ENCODE results near the gene NT5C.
A peak's percentile ranks its signal among the peaks of the same experiment; 100 is the strongest.

Gene NT5C

DNA sequence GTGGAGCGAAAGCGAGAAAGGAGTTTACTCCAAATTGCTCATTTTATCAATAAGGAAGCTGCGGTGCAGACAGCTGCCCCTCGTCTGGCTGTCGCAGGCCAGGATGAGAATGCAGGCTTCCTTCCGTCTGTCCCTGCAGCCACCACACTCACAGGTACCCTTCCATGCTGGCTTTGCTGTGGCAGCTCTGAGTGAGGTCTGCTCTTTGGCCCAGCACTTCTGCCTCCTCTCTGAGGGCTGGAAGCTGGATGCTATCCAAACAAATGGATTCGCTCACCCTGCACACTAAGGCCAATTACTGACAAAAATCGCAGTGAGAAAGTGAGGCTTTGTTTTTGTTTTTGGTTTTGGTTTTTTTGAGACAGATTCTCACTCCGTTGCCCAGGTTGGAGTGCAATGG lies 14.8 kb downstream of the NT5C start:
- DNase-seq (ENCODE audit: low read depth in 2 of 2): no peak

DNA sequence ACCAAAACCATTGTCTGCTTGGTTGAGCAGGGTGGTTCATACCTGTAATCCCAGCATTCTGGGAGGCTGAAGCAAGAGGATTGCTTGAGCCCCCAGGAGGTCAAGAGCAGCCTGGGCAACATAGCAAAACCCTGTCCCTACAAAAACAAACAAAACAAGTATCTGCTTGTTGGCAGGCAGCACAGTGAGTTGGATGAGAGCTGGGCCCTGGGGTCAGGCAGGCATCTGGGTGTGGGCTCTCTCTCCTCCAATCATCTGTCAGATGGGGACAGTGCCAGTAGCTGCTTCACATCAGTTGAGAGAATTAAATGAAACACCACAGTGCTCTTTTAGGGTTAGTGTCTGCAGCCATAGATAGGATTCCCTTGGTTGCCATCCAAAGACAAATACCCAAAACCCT lies 16.0 kb downstream of the NT5C start:
- no peak for DNase-seq (ENCODE audit: low read depth in 2 of 2)

DNA sequence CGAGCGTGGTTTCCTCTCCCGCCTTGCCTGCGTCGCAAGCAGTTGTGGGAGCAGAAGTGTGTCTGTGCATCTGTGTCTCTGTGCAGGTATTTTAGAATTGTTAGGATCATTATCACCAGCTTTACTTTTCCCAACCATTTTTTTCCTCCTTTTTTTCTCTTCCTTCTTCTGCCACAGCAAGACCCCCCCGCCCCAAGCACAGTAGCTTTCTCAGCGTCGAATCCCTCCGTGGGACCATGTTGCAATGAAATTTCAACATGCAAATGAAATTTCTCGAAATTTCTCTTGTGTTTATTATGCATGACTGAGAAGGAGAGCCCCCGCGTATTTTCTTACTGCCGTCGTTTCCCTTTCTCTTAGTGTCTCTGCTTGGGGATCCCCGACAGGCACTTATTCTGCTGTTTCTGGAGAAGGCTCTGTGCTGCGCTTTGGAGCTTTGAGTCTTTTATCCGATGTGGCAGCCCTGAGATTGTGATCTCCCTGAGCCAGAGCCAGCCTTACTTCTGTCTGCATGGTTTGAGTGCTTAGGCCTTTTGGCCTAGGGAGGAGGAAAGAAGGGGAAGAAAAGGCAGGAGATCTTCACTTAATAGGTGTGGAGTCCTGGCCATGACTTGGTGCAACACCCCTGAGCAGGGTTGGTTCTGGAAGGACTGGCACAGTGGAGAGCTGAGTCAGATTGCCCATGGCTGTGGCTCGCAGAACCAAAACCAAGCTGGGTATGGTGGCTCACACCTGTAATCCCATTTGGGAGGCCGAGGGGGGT lies 16.8 kb downstream of the NT5C start:
- DNase-seq (ENCODE audit: low read depth in 2 of 2): no peak

DNA sequence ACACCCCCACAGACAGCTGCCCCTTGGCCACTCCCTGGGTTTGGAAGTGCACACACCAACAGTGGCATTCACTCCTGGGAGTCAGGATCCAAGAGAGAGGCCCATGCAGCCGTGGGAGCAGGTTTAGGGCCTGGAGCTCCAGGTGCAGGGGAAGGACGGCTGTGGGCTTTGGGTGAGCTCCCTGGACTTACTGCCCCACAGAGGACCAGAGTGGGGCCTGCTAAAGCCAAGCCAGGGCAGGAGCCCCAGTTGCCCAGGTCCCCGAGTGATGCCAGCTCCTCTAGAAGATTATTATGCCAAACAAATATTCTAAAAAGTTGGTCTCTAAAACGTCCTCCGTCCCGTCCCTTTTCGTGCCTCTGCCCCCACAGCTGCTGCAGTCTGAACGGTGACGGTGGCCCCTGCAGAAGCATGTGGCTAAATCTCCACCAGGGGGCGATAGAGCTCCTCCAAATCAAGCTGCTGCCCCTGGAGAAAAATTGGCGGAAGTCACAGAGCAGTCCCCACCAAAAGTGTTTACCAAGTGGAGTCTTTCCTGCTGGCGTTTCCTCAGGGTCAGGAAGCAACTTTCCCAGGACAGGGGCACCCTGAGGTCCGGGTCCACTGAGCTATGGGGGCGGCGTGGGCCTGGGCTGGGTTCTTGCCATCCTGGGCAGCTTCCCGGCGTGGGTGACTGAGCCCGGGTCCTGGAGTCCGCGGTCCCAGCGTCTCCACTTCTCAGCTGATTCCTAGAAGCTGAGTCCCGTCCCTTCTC lies 17.6 kb downstream of the NT5C start:
- DNase-seq (ENCODE audit: low read depth in 2 of 2): peak; percentile 54 to 63

DNA sequence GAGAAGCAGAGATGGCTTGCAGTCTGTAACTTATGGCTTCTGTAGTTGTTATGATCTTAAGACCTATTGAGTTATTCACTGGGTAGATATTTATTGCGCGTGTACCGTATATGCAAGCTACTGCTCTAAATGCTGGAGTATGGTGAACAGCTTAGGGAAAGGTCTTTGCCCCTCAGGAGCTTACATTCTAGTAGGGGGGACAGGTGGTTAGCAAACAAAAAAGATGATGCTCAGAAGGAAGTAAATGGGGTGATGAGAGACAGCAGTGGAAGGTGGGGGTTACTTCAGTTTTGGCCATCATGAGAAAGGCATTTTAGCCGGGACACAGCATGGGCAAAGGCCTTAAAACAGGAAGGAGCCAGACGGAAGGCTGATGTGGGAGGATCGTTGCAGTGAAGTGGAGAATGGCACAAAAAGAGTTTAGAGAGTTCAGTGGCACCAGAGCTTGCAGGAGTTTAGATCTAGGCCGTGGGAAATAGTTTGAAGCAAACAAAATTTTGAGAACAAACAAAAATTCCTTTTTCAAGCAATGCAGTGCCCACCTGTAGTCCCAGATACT lies 19.7 kb downstream of the NT5C start:
- no peak for DNase-seq (ENCODE audit: low read depth in 2 of 2)

DNA sequence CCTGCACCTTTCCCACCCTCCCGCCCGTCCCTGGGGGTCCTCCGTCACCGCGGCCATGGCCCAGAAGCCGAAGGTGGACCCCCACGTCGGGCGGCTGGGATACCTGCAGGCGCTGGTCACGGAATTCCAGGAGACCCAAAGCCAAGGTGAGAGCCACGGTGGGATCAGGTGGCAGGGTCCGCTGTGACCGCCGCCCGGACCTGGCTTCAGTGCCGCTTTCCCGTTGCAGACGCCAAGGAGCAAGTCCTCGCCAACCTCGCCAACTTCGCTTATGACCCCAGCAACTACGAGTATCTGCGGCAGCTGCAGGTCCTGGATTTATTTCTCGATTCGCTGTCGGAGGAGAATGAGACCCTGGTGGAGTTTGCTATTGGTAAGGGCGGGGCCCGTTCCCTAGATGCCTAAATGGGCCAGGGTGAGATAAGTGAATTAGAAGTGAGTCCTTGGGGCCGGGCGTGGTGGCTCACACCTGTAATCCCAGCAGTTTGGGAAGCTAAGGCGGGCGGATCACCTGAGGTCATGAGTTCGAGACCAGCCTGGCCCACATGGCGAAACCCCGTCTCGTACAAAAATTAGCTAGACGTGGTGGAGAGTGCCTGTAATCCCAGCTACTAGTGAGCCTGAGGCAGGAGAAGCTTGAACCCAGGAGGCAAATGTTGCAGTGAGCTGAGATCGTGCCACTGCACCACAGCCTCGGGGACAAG lies 21.2 kb downstream of the NT5C start:
- no peak for DNase-seq (ENCODE audit: low read depth in 2 of 2)

DNA sequence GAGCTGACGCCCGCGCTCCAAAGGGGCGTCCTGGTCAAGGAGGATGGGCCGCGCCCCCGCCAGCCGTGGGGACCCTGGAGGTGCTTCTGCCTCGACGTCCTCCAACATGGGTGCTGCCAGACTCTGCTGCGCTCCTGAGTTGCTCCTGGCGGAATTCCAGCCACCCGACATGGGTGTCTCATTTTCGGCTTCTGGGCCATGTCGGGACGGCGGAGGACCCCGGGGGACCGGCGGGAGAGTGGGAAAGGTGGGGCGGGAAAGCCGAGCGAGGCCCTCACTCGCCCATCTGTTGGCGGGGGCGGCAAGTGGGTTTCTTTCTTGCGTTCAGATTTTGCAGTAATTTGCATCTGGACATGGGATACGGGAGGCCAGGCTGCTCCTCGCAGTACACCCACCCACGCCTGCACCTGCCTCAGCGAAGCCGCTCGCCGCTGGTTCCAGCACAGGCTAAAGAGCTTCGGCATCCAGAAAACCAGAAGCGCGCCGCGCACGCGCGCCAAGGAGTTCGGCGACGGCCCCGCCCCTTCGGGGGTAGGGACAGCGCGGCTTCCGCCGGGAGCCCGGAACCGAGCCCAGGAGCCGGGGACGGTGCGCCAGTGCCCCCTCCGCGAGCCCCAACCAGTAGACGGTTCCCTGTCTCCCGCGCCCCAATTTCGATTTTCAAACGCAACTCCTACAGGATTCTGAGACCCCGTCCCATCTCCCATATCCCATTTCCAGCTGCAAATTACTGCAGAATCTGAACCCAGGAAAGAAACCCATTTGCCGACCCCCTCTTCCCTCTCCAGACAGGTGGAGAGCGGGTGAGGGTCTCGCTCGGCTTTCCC lies 21.9 kb downstream of the NT5C start, which contains the start of gene ARMC7:
Gene ARMC7, plus strand, starts transcription at position 563 of the 827 bp plus-strand sequence. CDS start 320 bp downstream, outside the sequence.
- no peak for DNase-seq (ENCODE audit: low read depth in 2 of 2)

DNA sequence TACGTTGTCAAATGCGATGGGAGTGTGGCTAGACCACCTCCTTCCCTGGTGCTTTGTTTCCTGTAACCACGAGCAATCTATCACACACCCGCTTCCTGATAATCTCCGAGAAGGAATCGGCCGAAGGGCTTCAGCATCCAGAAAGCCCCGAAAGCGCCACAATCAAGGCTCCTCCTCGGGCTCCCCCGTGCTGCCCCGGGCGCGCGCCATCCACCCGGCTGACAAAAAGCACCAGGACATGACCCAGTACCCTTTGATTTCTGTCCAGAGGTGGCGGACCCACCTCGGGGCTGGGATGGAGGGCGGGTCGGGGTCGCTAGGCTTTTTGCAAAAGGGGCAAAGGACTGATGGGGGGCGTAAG lies 22.5 kb downstream of the NT5C start:
- DNase-seq (ENCODE audit: low read depth in 2 of 2): no peak

DNA sequence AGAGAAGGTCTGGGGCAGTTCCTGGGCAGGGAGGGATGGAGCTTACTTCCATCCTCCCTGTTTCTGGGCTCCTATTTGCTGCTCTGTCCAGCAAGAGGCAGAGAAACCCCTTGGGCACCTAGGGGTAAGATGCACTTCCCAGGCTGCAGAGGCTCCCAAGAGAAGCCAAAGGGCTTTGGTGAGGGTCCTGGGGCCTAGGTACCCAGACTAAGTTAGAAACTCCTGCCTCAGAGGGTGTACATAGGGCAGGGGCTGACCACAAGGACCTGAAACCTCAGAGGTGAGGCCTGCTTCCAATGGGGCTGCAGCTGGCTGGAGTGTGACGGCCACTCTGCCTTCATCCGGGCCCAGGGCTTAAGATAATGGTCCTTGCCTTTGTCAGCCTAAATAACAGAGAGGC lies 23.3 kb downstream of the NT5C start:
- no peak for DNase-seq (ENCODE audit: low read depth in 2 of 2)

DNA sequence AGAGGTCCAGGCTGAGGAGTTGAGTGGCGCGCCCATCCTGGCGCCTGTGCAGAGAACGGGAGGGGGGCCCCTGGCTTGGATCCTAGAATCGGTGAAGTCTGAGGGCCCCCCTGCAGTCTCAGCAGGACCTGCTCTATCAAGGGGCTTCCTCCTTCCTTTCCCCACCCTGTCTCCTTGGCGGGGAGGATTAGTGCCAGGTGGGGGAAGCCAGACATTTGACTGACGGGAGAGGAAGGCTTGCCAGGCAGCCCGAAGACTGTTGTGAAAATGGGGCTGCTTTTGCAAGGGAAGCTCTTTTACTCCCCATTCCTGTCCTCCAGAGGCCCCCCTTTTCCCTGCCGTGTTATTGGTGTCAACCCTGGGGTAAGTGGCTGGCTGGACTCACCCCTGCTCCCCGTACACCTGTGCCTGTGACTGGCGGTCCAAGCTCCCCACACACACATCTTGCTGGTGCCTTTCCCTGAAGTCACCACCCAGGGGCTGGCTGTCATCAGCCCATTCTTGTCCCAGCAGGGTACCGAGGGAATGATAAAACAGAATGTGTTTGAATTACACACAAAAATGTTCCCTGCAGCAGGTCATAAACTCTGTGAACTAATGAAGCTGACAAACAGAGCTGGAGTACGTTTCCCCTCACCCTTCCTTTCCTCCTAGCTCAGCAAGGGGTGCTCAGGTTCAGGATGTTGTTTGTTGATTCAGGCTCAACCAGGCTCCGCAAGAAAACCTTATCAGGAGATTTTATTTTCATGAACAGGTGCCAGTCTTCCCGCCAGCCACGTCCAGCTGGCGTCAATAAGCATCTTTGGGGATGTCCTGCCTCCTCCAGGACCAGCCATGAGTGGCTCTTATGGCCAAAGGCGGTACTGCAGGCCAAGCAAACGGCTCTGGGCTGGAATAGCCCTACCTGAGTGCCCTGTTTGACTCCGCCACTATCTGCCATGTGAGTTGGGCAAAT lies 26.1 kb downstream of the NT5C start:
- DNase-seq (ENCODE audit: low read depth in 2 of 2): no peak

DNA sequence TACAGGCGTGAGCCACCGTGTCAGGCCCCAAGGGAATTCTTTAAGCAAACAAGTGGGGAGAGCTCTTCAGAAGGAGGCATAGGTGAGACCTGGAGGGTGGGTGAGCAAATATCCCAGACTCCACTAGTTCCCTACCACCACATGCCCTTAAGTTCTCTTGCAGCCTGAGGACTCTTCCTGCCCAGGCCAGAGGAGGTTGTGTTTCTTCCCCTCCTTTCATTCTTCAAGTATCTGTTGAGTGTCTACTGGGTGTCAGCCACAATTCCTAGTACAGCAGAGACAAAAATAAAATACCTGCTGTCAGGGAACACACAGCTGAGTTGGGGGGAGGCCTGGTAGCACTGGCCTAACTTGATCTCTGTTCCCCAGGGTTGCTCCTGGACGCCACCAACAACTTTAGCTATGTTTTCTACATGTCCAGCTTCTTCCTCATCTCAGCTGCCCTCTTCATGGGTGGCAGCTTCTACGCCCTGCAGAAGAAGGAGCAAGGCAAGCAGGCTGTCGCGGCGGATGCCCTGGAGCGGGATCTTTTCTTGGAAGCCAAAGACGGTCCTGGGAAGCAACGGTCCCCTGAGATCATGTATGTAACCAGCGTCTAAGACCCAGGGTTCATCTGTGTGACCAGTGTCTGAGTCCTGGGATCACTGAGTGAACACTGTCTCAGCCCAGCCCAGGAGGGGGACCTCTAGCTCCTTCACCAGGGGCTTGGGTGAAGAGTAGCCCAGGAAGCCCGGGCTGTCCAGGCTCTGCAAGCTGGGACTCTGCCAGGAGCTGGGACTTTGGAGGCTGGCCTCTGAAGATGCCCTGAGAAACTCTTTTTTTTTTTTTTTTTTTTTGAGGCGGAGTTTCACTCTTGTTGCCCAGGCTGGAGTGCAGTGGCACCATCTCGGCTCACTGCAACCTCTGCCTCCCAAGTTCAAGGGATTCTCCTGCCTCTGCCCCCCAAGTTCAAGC lies 27.7 kb downstream of the NT5C start:
- DNase-seq (ENCODE audit: low read depth in 2 of 2): no peak

DNA sequence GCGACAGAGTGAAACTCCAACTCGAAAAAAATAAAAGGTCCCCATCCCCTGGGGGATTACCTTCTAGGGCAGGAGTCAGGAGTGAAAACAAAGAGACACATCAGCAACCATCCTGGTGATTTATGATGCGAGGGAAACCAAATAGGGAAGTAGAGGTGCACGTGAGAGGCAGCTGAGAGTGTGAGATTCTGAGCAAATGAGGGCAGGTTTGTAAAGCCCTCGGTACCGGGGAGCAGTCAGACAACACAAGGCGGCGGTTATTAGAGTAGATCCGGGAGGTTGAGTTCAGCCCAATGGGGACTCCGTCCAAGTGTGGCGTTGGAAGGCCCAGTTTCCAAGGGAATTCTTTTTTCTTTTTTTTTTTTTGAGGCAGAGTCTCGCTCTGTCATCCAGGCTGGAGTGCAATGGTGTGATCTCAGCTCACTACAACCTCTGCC lies 29.1 kb downstream of the NT5C start:
- DNase-seq (ENCODE audit: low read depth in 2 of 2): no peak

DNA sequence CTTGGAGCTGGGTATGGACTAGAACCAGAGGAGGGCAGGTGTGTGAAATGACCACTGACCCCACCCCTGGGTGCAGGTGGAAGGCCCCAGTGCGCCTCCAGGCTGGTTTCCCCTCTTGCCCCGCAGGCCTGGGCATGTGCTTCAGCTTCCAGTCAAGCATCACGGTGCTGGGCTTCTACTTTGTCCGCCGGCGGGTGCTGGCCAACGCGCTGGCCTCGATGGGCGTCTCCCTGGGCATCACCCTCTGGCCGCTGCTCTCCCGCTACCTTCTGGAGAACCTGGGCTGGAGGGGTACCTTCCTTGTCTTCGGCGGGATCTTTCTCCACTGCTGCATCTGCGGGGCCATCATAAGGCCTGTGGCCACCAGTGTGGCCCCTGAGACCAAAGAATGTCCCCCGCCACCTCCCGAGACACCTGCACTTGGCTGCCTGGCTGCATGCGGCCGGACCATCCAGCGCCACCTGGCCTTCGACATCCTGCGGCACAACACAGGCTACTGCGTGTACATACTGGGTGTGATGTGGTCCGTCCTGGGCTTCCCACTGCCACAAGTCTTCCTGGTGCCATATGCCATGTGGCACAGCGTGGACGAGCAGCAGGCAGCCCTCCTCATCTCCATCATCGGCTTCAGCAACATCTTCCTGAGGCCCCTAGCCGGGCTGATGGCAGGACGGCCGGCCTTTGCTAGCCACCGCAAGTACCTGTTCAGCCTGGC lies 31.5 kb downstream of the NT5C start:
- DNase-seq (ENCODE audit: low read depth in 2 of 2): no peak

DNA sequence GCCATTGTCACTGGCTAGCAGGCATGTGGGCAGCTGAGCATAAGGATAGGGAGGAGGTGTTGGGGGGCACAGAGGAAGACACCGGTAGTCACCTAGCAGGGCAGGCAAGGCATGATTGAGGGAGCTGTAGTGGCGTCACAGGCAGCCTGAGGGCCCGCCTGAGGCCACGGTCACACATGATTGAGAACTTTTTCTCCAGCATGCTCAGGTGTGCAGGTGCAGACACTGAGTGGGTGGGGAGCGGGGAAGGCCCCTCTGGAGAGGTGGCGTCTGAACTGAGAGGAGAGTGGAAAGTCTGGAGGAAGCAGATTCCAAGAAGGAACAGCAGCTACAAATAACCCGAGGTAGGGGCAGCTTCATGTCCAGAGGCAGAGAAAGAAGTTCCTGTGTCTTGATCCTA lies 32.7 kb downstream of the NT5C start:
- DNase-seq (ENCODE audit: low read depth in 2 of 2): no peak

DNA sequence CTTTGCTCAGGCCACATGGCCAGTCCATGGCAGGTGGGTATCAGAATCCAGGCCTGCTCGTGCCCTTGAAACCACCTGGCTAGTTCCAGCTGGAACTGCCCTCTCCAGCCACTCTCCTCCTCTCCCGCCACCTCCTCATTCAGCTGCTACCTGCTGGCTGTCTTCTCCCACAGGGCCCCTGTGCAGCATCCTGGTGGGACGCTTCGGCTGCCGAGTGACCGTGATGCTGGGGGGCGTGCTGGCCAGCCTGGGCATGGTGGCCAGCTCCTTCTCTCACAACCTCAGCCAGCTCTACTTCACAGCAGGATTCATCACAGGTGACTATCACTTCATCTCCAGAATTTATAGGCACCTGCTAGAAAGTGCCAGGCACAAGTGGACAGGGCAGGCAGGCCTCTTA lies 33.7 kb downstream of the NT5C start:
- no peak for DNase-seq (ENCODE audit: low read depth in 2 of 2)

DNA sequence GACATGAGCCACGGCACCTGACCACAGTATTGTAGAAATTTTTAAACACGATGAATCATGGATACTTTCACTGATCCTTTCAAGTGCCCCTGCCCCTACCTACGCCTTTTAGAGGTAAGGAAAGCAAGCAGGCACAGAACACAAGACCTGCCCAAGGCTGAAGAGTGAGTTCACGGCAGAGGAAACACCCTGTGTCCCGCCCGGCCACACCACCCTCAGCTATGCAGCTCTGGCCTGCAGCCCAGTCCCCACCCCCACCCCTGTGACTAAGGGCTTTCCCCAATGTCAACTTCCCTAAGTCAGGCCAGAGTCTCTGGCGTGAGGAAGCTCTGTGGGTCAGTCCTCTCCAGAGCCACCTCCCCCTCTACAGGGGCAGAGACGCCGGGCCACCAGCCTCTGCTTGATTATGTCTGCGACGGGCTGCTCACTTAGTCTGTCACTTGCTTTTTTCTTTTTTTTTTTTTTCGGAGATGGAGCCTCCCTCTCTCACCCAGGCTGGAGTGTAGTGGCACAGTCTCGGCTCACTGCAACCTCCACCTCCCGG lies 35.4 kb downstream of the NT5C start:
- DNase-seq (ENCODE audit: low read depth in 2 of 2): no peak

DNA sequence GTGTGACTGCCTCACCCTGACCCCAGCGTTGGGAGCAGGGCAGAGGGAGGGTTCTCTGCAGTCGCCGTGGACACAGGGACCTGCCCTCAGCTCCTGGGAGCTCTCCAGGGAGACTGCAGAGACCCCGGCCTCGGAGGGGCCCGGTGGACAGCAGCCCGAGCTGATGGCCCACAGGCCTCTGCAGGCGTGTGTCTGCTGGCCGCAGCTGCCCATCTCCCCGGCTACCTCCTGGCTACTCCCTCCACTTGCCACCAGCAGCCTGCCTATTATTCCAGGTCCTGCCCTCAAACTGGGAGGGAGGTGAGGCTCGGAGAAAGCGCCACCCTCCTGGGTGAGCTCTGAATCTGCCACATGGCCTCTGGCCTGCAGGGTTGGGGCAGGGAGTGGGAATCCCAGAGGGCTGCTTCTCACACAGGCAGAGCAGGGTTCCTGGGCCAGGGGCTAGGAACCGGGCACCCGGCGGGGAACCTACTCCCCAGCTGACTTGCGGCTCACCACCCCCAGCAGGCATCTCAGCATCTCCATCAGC lies 36.6 kb downstream of the NT5C start:
- no peak for DNase-seq (ENCODE audit: low read depth in 2 of 2)

All from fibroblast of skin of left quadriceps (primary cell).